HEK293 (cell line): ENCODE results near the gene CPLX1.
"Not testable (repeated sequence)": the region's sequence is repeated elsewhere in the genome, so short reads cannot be mapped to it uniquely, and the experiment has no call there.

Experiments
- GLI4 ChIP-seq: fragments of 450-650 bp; formaldehyde crosslinking; IDR thresholded peaks from 2 replicates; pipeline ENCODE4 v1.5.1; 2016; ENCODE audit warnings: missing biosample characterization, missing genetic modification characterization
- ZNF175 ChIP-seq: fragments of 450-650 bp; formaldehyde crosslinking; IDR thresholded peaks from 2 replicates; pipeline ENCODE4 v1.5.1; 2016; ENCODE audit warnings: missing biosample characterization, missing genetic modification characterization
- ZNF292 ChIP-seq: fragments of 450-650 bp; formaldehyde crosslinking; IDR thresholded peaks from 2 replicates; pipeline ENCODE4 v1.5.1; 2016; ENCODE audit warnings: low read depth, missing biosample characterization, missing genetic modification characterization, borderline replicate concordance
- TF ChIP-seq, protein P1 (sequence below): fragments of 450-650 bp; formaldehyde crosslinking; IDR thresholded peaks from 2 replicates; pipeline ENCODE4 v1.5.1; 2016; ENCODE audit warnings: missing biosample characterization, missing genetic modification characterization
- TF ChIP-seq, protein P2 (sequence below): fragments of 450-650 bp; formaldehyde crosslinking; IDR thresholded peaks from 2 replicates; pipeline ENCODE4 v1.5.1; 2016; ENCODE audit warnings: missing biosample characterization, missing genetic modification characterization

DNA sequence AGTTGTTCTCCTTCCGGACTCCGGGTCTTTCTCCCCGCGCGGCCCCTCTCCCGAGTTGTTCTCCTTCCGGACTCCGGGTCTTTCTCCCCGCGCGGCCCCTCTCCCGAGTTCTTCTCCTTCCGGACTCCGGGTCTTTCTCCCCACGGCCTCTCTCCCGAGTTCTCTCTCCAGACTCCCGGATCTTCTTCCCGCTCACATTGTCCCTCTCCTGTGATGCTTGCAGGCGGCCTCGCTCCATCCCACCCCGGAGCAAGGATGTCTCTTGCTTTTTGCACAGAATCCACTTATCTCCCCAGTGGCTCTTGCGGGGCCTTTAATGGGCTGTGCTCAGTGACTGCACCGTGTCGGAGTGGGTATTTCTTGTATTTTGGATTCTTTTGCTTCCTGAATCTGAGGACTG lies 66.1 kb downstream of the CPLX1 start:
- TF ChIP-seq, protein P1, sequence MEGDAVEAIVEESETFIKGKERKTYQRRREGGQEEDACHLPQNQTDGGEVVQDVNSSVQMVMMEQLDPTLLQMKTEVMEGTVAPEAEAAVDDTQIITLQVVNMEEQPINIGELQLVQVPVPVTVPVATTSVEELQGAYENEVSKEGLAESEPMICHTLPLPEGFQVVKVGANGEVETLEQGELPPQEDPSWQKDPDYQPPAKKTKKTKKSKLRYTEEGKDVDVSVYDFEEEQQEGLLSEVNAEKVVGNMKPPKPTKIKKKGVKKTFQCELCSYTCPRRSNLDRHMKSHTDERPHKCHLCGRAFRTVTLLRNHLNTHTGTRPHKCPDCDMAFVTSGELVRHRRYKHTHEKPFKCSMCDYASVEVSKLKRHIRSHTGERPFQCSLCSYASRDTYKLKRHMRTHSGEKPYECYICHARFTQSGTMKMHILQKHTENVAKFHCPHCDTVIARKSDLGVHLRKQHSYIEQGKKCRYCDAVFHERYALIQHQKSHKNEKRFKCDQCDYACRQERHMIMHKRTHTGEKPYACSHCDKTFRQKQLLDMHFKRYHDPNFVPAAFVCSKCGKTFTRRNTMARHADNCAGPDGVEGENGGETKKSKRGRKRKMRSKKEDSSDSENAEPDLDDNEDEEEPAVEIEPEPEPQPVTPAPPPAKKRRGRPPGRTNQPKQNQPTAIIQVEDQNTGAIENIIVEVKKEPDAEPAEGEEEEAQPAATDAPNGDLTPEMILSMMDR (tag by site-specific recombination) = not testable (repeated sequence)
- TF ChIP-seq, protein P2, sequence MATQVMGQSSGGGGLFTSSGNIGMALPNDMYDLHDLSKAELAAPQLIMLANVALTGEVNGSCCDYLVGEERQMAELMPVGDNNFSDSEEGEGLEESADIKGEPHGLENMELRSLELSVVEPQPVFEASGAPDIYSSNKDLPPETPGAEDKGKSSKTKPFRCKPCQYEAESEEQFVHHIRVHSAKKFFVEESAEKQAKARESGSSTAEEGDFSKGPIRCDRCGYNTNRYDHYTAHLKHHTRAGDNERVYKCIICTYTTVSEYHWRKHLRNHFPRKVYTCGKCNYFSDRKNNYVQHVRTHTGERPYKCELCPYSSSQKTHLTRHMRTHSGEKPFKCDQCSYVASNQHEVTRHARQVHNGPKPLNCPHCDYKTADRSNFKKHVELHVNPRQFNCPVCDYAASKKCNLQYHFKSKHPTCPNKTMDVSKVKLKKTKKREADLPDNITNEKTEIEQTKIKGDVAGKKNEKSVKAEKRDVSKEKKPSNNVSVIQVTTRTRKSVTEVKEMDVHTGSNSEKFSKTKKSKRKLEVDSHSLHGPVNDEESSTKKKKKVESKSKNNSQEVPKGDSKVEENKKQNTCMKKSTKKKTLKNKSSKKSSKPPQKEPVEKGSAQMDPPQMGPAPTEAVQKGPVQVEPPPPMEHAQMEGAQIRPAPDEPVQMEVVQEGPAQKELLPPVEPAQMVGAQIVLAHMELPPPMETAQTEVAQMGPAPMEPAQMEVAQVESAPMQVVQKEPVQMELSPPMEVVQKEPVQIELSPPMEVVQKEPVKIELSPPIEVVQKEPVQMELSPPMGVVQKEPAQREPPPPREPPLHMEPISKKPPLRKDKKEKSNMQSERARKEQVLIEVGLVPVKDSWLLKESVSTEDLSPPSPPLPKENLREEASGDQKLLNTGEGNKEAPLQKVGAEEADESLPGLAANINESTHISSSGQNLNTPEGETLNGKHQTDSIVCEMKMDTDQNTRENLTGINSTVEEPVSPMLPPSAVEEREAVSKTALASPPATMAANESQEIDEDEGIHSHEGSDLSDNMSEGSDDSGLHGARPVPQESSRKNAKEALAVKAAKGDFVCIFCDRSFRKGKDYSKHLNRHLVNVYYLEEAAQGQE (tag by site-specific recombination) = not testable (repeated sequence)
- not testable (repeated sequence) for TF ChIP-seq ZNF175 (tag by site-specific recombination); GLI4; ZNF292 (tag by site-specific recombination)
